Stimulated activated naive CD8-positive, alpha-beta T cell treated with anti-CD3 and anti-CD28 coated beads, Interleukin-15, Interleukin-2, amounts not matched to agents 100 ng/mL and 50 ng/mL, for 24 hours (primary cell): ENCODE results near the gene SERPINB5.

Experiments used
- H3K27ac Mint-ChIP-seq: one replicate; pipeline ENCODE4 v1.8.0; 2021; ENCODE audit warnings: mild to moderate bottlenecking, mixed read lengths
- H3K27me3 Mint-ChIP-seq: one replicate; pipeline ENCODE4 v1.8.0; 2021; ENCODE audit warnings: mixed read lengths
- H3K36me3 Mint-ChIP-seq: one replicate; pipeline ENCODE4 v1.8.0; 2021; ENCODE audit warnings: low read depth, mixed read lengths
- H3K4me1 Mint-ChIP-seq: one replicate; pipeline ENCODE4 v1.8.0; 2021; ENCODE audit warnings: low read depth, mixed read lengths
- H3K4me3 Mint-ChIP-seq: one replicate; pipeline ENCODE4 v1.8.0; 2021; ENCODE audit warnings: mild to moderate bottlenecking, mixed read lengths
- H3K9me3 Mint-ChIP-seq: one replicate; pipeline ENCODE4 v1.8.0; 2021; ENCODE audit warnings: mixed read lengths

SERPINB5 gene

DNA sequence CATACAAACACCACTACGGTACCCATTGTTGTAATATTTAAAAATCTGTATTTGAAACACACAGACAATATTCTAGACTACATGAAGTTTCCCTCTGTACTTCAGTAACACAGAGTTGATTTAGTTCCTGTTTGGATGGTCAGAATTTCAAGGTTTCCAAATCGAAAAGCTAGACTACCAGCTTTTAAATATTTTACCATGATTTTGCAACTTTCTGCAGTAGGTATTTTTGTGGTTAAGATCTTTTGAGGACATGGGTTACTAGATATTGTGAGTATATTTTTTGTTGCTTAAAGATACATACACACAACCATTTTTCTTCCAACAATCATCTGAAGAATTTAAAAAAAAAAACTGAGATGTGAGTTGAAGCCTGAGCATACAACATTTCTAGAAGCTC, 10.9 kb downstream of the SERPINB5 start:
- Mint-ChIP-seq H3K27ac (no peak overlapping the region), H3K27me3 (peaks cover 11% of the 10 kb centered on the region), H3K36me3 (no peaks in the 10 kb centered on the region), H3K9me3 (no peaks in the 10 kb centered on the region), H3K4me3 (no peak overlapping the region), H3K4me1 (no peaks in the 10 kb centered on the region)

DNA sequence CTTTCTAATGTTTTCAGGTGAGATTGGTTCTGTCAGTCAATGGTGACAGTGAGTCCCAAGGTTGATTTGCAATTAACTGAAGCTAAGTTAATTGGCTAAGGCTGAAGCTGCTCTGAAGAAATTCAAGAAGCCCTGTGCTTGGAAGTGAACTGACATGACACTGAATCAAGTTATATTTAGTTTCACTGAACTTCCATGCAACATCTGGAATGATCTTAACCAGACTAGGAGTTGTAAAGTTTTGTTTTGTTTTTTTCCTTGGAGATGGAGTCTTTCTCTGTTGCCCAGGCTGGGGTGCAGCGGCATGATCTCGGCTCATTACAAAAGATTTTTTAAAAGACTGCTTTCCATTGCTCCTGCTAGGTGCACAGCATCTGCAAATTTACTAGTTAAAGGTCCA, 11.4 kb downstream of the SERPINB5 start:
- Mint-ChIP-seq H3K36me3 (no peaks in the 10 kb centered on the region), H3K27me3 (peaks cover 11% of the 10 kb centered on the region), H3K9me3 (no peaks in the 10 kb centered on the region), H3K27ac (no peak overlapping the region), H3K4me3 (no peak overlapping the region), H3K4me1 (no peaks in the 10 kb centered on the region)

DNA sequence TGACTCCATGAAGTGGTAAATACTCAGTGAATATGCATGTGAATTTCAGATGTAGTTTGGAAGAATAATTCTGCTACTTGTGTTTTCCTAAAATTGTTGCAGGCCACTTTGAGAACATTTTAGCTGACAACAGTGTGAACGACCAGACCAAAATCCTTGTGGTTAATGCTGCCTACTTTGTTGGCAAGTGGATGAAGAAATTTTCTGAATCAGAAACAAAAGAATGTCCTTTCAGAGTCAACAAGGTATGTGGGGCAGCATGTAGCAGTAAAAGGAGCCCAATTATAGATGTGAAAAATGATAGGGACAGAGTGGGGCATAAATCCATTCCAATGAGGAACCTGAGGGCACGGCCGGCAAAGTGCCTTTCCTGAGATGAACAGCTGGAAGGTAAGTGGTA, 16.1 kb downstream of the SERPINB5 start:
- H3K36me3 Mint-ChIP-seq: no peaks in the 10 kb centered on the region
- H3K4me3 Mint-ChIP-seq: no peak overlapping the region
- H3K27ac Mint-ChIP-seq: no peak overlapping the region
- H3K4me1 Mint-ChIP-seq: no peaks in the 10 kb centered on the region
- H3K27me3 Mint-ChIP-seq: no peaks in the 10 kb centered on the region
- no peaks in the 10 kb centered on the region for H3K9me3 Mint-ChIP-seq

DNA sequence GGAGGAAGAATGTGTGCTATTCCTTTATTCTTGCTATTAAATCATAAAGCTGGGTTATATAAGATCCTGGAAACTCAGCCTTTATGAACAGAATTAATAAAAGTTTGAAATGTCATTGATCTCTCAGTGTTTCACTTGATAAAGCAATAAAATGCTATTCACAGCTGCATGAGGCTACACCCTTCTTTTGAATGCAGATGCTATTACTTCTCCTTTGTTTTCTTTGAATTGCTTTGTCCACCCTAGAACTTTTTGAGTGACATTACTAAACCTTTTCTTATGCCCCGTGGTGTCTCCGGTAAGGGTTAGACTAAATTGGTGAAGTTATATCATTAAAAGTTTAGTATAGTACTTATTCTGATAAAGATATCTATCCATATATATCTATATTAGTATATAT, 18.9 kb downstream of the SERPINB5 start:
- Mint-ChIP-seq H3K27me3 (no peaks in the 10 kb centered on the region), H3K4me3 (no peak overlapping the region), H3K4me1 (no peaks in the 10 kb centered on the region), H3K9me3 (no peaks in the 10 kb centered on the region), H3K27ac (no peak overlapping the region), H3K36me3 (no peaks in the 10 kb centered on the region)

DNA sequence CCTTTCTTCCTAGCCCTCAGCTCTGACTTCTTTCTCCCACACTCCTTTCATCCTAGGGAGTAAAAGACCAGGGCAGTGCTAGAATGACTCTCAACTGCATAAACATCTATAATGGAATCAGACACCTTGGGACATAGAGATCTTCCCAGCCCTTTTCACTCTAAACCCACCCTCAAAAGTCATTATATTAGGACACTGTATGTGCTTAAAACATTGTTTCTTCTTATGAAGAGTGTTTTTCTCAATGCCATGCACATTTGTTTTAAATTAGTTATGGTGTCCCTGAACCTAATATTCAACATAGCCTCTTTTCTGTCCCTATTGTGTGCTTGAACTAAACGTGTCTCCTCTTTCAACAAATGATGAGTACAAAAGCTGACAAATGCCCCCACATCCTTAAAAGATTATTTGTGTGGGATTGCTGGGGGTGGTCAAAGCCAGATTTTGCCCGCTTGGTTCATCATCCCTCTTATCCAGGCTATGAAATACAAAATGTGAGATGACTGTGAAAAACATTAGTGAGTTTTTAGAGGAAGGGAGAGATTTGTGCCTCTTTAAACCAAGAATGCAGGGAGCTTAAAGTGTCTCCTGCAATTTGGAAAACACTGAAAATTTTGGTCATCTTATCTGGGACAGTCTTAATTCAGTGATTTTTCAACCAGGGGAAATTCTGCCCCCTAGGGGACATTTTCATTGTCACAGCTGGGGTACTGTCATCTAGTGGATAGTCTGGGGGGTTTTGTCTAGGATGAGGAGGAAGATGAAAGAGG, 29.0 kb downstream of the SERPINB5 start:
- Mint-ChIP-seq H3K36me3 (no peaks in the 10 kb centered on the region), H3K4me1 (no peaks in the 10 kb centered on the region), H3K27me3 (peaks cover 36% of the 10 kb centered on the region), H3K4me3 (no peak overlapping the region), H3K9me3 (no peaks in the 10 kb centered on the region), H3K27ac (no peak overlapping the region)

DNA sequence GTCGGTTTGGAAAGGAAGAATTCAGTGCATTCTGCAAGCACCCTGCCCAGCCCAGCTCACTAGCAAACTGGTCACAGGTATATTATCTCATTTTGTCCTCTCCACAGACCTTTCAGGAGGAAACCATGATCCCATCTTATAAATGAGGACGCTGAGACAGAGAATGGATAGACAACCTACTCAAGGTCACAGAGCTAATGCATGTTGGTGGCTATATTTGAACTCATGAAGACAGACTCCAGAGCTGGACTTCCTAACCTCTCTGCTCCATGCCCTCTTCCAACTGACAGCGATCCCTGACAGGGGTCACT, 29.5 kb downstream of the SERPINB5 start:
- no peak overlapping the region for H3K4me3 Mint-ChIP-seq
- H3K9me3 Mint-ChIP-seq: no peaks in the 10 kb centered on the region
- H3K4me1 Mint-ChIP-seq: no peaks in the 10 kb centered on the region
- H3K36me3 Mint-ChIP-seq: no peaks in the 10 kb centered on the region
- no peak overlapping the region for H3K27ac Mint-ChIP-seq
- peaks cover 39% of the 10 kb centered on the region for H3K27me3 Mint-ChIP-seq

DNA sequence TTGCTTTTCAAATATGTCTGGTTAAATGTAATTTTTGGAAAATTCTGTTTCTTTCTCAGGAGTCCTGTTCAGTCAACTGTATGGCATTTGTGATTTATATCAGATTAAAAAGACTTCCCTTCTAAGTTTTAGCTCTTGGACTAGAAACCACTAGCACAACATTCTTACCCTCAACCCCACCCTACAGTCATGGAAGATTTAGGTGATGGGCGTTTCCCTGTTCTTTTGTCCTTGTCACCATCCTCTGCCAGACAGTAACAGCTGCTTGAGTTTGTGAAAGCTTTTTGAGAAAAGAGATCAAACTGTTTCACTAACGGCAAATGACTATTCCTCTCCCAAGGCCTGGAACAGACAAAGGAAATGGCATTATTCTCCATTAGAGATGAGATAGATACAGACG, 31.8 kb downstream of the SERPINB5 start:
- Mint-ChIP-seq H3K27ac (no peak overlapping the region), H3K4me1 (no peaks in the 10 kb centered on the region), H3K9me3 (no peaks in the 10 kb centered on the region), H3K36me3 (no peaks in the 10 kb centered on the region), H3K27me3 (peaks cover 37% of the 10 kb centered on the region), H3K4me3 (no peak overlapping the region)

DNA sequence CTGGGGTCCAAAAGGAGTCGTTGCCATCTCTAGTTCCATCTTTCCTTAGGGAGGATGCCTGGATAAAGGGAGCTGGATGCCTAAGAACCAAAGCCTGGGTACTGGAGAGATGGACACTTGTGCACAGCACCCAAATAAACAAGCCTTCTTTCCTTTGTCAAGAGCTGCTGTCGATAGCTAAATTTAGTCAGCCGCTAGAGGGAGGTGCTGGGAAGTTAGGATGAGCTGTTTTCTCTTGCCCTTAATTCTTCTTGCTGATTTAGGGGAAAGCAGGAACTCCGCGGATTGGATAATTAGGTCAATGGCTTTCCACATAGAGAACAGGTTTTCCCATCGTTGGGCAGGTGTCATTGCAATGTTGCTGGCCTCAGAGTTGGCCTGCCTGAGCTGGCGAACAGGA, 34.5 kb downstream of the SERPINB5 start:
- no peaks in the 10 kb centered on the region for H3K36me3 Mint-ChIP-seq
- no peaks in the 10 kb centered on the region for H3K9me3 Mint-ChIP-seq
- no peak overlapping the region for H3K27ac Mint-ChIP-seq
- H3K27me3 Mint-ChIP-seq: peaks cover 27% of the 10 kb centered on the region
- no peaks in the 10 kb centered on the region for H3K4me1 Mint-ChIP-seq
- H3K4me3 Mint-ChIP-seq: no peak overlapping the region

DNA sequence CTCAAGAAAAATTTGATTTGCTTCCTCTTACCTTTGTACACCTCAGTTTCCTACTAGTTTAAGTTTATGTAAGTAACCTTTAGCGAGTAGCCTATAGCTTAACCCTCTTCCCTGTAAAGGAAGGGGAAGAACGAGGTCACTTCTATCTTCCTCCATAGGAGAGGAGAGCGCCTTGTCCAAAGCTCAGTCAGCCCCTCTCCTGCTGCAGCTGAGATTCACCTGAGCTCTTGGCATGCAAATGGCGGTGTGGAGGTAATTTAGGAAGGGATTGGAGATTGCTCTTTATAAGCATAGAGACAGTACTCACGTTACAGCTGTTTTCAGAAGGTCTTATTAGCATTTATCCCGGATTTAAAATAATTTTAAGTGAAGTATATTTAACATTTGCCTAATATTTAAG, 37.6 kb downstream of the SERPINB5 start:
- H3K4me3 Mint-ChIP-seq: no peak overlapping the region
- H3K36me3 Mint-ChIP-seq: no peaks in the 10 kb centered on the region
- H3K9me3 Mint-ChIP-seq: no peaks in the 10 kb centered on the region
- H3K27ac Mint-ChIP-seq: no peak overlapping the region
- H3K4me1 Mint-ChIP-seq: no peaks in the 10 kb centered on the region
- H3K27me3 Mint-ChIP-seq: peaks cover 16% of the 10 kb centered on the region

DNA sequence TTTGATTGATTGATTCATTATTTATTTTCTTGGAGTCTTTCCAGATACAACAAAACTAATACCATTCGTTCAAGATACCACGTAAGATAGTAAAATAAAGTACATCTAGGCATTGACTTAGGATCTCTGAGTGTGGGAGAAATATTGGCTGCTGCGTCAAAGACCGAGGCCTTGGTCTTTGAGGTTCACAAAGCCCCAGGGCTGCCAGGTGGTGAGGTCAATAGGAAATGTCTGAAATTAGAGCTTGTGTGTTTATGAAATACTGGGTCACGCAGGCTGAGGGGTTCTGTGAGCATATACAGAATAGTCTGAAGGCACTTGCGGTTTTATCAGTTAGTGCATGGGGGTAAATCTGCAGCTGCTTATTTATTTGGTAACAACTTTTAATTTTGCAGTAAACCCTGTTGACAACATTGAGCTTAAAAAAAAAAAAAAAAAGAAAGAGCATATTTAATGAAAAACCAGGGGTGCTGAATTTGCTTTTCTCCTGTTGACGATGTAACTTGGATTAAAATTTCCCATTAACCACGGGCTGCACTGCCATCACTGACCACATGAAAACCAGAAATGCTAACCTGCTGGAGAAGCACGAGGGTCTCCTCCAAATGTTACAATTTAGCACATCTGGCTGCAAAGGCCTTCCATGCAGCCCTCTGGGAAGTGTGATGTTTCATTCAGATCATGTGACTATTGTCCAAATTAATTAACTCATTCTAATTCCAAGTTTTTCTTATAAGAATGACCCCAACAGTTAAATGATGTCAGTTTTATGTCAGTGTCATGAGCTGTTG, 38.3 kb downstream of the SERPINB5 start:
- H3K9me3 Mint-ChIP-seq: no peaks in the 10 kb centered on the region
- H3K27me3 Mint-ChIP-seq: peaks cover 16% of the 10 kb centered on the region
- no peak overlapping the region for H3K27ac Mint-ChIP-seq
- no peaks in the 10 kb centered on the region for H3K4me1 Mint-ChIP-seq
- H3K4me3 Mint-ChIP-seq: no peak overlapping the region
- H3K36me3 Mint-ChIP-seq: no peaks in the 10 kb centered on the region

DNA sequence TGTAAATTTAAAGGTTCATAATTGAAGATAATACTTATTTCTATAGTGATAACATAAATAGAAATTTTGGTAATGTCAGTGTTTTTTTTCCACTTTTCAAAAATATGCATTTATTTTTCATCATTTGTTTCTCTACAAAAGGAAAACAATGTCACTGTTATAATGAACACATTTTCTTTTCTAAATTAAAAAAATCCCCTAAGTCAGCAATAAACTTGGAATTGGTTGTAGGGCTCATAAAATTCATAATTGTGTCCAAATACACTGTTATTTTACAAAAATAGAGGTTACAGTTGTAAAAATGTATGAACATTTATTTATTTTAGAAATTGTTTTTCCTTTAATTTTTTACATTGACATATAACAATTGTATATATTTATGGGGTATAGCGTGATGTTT, 39.0 kb downstream of the SERPINB5 start:
- no peaks in the 10 kb centered on the region for H3K9me3 Mint-ChIP-seq
- H3K4me3 Mint-ChIP-seq: no peak overlapping the region
- H3K36me3 Mint-ChIP-seq: no peaks in the 10 kb centered on the region
- H3K27ac Mint-ChIP-seq: no peak overlapping the region
- H3K27me3 Mint-ChIP-seq: peaks cover 13% of the 10 kb centered on the region
- no peaks in the 10 kb centered on the region for H3K4me1 Mint-ChIP-seq

DNA sequence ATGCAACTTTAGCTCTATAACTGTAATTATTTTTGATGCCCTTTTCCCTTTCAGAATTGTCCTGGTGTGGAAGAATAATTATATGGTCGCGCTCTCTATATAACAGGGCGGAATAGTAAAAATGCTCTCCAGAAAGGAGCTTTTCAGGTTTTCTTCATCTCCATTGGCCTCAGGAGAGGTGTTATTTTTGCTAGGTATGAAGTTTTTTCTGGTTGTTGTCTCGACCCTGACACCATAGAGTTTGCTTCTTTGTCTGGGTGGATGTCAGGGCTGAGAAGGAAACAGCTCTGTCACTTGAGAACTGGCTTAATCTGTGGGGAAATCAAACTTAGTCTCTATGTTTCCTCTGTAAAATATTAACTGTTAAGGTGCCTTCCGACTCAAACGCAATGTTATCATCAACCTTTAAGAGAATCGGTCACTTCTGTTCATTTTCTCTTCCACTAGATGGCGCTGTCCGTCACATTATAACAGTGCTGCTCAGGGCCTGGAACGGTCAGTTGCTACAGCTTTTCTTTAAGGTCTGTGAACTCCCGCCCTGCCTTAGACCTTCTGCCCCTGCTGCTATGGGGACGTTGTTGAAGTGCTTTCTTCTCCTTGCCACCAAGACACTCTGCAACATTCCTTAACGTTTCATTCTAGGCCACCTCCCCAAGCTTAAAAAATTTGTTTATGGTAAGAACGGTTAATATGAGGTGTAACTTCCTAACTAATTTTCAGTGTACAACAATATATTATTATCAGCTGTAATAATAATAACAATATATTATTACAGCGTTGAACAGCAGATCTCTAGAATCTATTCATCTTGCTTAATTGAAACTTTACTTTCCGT, 41.6 kb downstream of the SERPINB5 start:
- Mint-ChIP-seq H3K4me3 (no peak overlapping the region), H3K36me3 (no peaks in the 10 kb centered on the region), H3K9me3 (no peaks in the 10 kb centered on the region), H3K4me1 (no peaks in the 10 kb centered on the region), H3K27ac (no peak overlapping the region), H3K27me3 (peaks cover 22% of the 10 kb centered on the region)

DNA sequence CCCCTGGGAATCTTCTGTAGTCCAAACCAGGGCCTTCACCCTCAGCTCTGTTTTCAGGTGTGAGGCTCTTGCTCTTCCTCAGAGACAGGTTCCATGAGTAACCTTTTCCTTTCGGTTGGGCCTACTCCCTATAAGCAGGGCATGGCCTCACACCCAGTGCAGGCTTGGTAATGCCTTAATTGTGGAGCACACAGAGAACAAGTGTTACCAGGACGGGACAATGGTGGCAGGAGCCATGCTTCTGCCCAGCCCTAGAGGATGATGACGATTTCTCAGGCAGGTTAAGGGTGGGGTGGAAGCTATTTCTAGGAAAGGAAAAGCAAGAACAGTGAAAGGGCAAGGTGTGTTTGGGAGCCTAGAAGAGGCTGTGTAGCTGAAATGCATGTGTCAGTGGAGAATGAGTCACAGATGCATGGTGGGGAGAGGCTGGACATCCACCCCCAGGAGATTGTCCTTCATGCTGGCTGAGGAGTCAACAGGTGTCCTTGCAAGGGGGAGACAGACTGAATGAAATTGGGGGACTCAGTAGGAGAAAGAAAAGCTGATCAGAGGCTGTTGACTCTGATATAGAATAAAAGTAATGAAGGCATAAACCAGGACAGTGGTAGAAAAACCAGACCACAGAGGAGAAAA, 43.4 kb downstream of the SERPINB5 start:
- Mint-ChIP-seq H3K4me3 (no peak overlapping the region), H3K4me1 (no peaks in the 10 kb centered on the region), H3K9me3 (no peaks in the 10 kb centered on the region), H3K27ac (no peak overlapping the region), H3K27me3 (peaks cover 23% of the 10 kb centered on the region), H3K36me3 (no peaks in the 10 kb centered on the region)

DNA sequence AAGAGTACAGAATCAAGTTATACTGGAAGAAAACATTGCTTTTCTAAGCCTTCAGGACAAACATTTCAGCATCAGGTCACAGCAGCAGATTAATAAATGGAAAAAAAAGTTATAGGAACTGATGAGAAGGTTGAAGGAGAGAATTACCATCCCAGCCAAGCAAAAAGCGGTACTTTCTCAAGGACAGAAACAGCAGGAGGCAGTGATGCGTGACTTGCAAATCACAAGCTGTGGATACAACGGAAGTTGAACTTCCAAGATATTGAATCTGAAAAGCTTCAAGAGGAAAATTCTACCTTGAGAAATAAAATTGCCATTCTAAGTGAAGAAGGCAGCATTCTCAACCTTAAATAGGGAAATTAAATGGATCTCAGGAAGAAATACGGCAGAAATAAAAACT, 46.9 kb downstream of the SERPINB5 start:
- Mint-ChIP-seq H3K27me3 (peaks cover 22% of the 10 kb centered on the region), H3K27ac (no peak overlapping the region), H3K36me3 (no peaks in the 10 kb centered on the region), H3K9me3 (no peaks in the 10 kb centered on the region), H3K4me1 (no peaks in the 10 kb centered on the region), H3K4me3 (no peak overlapping the region)

DNA sequence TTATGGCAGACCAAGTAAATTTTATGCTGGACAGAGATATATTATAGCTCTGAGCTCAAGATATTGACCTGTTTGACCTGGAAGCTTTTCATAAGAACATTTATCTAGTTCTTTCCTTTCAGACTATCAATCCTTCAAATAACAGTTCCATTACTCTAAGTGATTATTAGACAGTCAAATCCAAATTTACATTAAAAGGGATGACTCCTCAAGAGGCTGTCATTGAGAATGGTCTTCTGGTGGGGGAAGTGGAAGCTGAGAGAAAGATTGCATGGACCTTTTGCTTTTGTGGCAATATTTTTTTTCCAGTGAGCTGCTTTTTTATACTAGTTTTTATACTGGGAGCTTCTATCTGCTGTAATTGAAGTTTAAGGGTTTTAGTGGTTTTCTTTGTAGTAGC, 50.5 kb downstream of the SERPINB5 start:
- no peak overlapping the region for H3K4me3 Mint-ChIP-seq
- H3K36me3 Mint-ChIP-seq: no peaks in the 10 kb centered on the region
- H3K27ac Mint-ChIP-seq: no peak overlapping the region
- no peaks in the 10 kb centered on the region for H3K4me1 Mint-ChIP-seq
- H3K27me3 Mint-ChIP-seq: peaks cover 16% of the 10 kb centered on the region
- H3K9me3 Mint-ChIP-seq: no peaks in the 10 kb centered on the region
